HG02642 (cell line): ENCODE results near the gene TREML4.

Source experiments
- ATAC-seq: cut with Tn5 transposase; IDR thresholded peaks from one replicate; pipeline ENCODE4 v1.9.1; 2021; ENCODE audit warnings: mild to moderate bottlenecking; ENCODE audit not compliant: unreplicated experiment, poor library complexity

TREML4 gene

DNA sequence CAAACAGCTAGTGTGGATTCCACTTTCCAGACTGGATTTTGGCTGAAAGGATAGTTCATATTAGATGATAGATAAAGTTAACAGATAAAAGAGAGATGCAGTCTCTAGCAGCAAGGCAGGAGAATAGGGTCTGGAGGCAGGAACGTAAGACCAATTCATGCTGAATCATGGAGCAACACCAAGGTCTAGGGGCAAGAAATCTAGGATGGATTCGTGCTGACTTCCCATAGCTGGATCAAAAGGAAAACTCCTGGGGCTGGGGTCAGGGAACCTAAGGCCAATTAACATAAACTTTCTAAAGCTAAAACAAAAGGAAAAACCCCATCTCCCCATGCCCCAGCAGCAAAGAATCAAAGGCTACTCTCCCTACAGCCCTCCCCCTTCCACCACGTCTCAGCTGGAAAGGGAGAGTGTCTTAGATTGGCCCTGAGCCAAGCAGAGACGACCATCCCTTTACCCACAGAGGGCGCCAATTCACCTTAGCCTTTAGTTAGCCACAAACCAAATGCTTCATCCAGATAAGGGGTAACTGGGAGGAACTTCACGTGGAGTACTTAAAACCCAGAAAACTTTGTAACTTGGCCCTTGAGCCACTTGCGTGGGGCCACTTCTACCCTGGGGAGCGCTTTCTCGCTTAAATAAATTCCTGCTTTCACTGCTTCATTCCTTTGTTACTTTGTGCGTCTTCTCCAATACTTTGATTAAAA lies 50.7 kb downstream of the TREML4 start:
- no peak for ATAC-seq

DNA sequence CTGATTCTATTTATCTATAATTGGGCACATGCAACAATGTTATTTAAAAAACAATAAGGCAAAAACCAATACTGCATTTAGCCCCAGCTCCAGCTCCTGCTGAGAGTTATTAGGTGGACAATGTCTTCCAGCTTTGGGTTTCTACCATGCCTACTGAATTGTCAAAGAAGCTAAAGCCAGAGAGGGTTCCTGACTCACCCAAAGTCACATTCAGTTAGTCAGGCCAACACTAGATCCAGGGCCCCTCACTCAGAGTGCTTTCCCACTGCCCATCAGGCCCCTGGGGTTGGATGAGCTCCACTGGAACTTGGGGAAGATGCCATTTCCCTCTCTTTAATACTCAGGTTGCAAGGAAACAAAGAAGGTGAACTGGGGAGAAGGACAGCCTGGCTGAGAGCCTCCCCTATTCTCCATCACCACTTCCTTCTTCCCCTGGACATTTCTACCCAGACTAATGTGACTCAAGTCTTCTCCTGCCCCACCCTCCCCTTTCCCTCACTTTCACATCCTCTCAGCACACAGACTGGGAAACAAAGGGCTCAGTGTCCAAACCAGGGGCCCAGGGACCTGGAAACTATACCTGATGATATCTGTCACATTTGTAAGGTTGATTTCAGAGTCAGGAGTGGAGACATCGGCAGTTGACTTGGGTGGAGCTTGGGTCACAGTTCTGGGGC lies 52.4 kb downstream of the TREML4 start:
- no peak for ATAC-seq

DNA sequence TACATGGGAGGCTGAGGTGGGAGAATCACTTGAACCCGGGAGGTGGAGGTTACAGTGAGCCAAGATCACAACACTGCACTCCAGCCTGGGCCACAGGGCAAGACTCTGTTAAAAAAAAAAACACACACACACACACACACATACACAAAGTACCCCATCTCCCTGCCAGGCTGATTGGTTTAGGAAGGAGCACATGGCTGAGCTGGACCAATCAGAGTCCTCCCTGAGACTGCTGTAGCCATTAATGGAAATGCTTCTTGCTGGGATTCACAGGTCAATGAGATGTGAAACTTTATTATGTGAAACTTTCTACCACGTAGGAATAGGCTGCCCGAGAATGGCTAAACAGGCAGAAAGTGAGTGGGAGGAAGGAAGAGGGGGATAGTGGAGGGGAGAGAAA lies 55.5 kb downstream of the TREML4 start:
- ATAC-seq: no peak

DNA sequence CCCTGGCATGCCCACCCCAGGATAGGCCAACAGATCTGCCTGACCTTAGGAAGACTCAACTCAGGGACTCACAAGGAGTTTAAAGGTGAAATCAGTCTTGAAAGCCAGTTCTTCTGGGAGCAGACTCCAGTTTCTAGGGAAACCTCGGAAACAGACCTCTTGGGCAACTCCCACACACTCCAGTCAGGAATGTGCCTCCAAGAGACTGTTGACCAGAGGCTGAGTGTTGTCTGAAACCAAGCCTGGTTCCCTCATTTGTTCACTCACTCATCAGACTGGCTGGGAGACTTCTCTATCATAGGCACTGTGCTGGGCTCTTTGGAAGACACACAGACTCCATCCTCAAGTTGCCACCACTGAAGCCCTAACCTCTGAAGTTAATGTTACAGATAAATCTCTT lies 56.6 kb downstream of the TREML4 start:
- no peak for ATAC-seq

DNA sequence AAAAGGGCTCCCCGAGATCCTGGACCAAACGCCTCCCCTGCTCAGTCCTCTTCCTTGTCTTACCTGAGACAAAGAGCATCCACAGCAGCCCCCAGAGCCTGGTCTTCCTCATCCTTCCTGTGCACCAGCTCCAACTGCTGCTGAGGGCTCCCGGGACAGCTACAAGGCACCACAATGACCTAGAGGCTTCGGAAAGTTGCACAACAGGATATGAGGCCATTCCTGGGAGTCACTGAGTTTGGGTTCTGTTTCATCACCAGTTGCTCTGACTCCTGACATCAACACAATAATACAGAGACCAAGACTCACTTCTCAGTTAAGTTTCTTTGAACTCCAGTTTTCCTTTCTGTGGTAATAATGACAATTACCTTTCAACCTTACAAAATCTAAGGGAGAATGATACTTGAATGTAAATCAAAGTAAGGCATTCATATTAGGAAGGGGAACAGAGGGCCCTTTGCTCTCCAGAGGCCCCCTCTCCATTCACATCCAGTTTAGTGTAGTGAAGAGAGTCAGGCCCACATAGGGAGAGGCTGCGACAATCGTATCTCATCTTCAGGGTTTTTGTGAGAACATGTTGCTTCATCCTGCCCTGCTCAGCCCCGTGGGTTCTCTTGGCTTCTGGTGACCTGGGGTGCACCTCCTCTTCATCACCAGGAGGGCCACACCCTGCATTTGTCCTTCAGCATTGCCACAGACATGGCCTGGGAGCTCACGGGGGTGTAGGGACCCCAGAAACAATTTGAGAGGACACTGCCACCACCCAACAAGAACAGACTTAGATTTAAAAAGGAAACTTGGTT lies 58.6 kb downstream of the TREML4 start, which contains the start of gene TREM1:
Gene TREM1 (minus strand): TSS at position 139 of the 803 bp plus-strand sequence. CDS start 27 bp downstream, at position 112.
- no peak for ATAC-seq

DNA sequence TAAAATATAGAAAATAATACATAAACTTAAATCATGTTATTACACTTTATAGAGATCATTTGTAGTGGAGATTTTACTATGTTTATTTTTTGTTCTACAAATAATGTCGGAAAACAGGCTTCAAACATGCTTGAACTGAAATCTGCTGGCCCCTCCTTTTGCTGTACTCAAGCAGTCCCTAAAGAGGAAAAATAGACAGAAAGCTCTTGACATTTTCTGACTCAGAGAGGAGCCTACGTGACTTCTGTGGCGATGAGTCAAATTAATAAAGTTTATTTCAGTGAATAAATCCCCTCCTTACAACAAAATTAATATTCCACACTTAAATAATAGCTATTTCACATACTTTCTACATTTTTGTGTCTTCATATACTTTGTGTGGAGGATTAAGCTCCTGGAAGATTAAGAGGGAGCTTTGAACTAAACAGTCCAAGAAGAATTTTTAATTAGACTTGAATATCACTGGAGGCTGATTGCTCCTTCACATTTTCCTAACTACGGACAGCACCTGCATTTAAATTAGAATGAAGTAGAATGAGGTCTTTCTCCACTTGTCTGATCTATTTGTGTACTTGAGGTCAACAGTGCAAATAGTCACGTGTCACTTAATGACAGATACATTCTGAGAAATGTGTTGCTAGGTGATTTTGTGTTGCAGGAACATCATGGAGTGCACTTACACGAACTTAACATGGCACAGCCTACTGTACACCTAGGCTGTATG lies 60.0 kb downstream of the TREML4 start:
- no peak for ATAC-seq
